K562 (cell line): ENCODE results near the gene TOMT. TPM values are rescaled to one million over a fixed set of nuclear protein-coding genes. Genes with fewer than 3 reads are reported as not detected.

Source experiments
- ATF1 ChIP-seq, 2 experiments: fragments of 450-650 bp in 1 of 2; IDR thresholded peaks; 2 replicates each; pipeline ENCODE4 v1.6.1; 2016; ENCODE audit warnings: missing compliant biosample characterization in 1 of 2, missing genetic modification characterization in 1 of 2
- CTCF ChIP-seq, 3 experiments: IDR thresholded peaks in 2 of 3; conservative IDR thresholded peaks in 1 of 3; 2 replicates each; pipeline ENCODE4 v1.5.1; 2011 to 2012; ENCODE audit warnings: low read length in 3 of 3, mild to moderate bottlenecking in 3 of 3, control low read depth in 2 of 3, improper control_type of control experiment in 1 of 3, inconsistent platforms in 1 of 3, low read depth in 1 of 3, mixed read lengths in 1 of 3, moderate library complexity in 1 of 3; ENCODE audit not compliant: insufficient read depth in 2 of 3
- DEAF1 ChIP-seq: fragments of 450-650 bp; formaldehyde crosslinking; IDR thresholded peaks from 2 replicates; pipeline ENCODE4 v1.4.0; 2020; ENCODE audit warnings: mild to moderate bottlenecking, moderate library complexity
- ELF1 ChIP-seq: fragments of 200-800 bp; sonication (Bioruptor generic); IDR thresholded peaks from 2 replicates; pipeline ENCODE4 v1.6.1; 2016; ENCODE audit warnings: missing genetic modification characterization, missing compliant biosample characterization
- ELK3 ChIP-seq: fragments of 450-650 bp; formaldehyde crosslinking; IDR thresholded peaks from 2 replicates; pipeline ENCODE4 v1.4.0; 2020; ENCODE audit warnings: mild to moderate bottlenecking
- GMEB1 ChIP-seq: fragments of 250-450 bp; sonication (Bioruptor Pico); IDR thresholded peaks from 2 replicates; pipeline ENCODE4 v1.4.0; 2020; ENCODE audit warnings: mild to moderate bottlenecking
- NR1H2 ChIP-seq: sonication (generic); formaldehyde crosslinking; IDR thresholded peaks from 2 replicates; pipeline ENCODE4 v1.4.0; 2020; ENCODE audit warnings: mild to moderate bottlenecking, missing genetic modification reagents
- RBM17 ChIP-seq: fragments of 200-400 bp; formaldehyde crosslinking; IDR thresholded peaks from 2 replicates; pipeline ENCODE4 v1.6.1; 2017; ENCODE audit warnings: low read depth, mild to moderate bottlenecking, low read length, borderline replicate concordance
- TFAP4 ChIP-seq: sonication (generic); formaldehyde crosslinking; IDR thresholded peaks from 2 replicates; pipeline ENCODE4 v1.8.0; 2022; ENCODE audit warnings: missing genetic modification reagents, mild to moderate bottlenecking, moderate library complexity, borderline replicate concordance
- YY1 ChIP-seq, 3 experiments: IDR thresholded peaks; 2 replicates each; pipeline ENCODE4 v1.6.1; 2011; ENCODE audit warnings: low read length in 2 of 3, mild to moderate bottlenecking in 2 of 3, moderate library complexity in 2 of 3, borderline replicate concordance in 1 of 3, control low read depth in 1 of 3, low read depth in 1 of 3; ENCODE audit not compliant: insufficient read depth in 3 of 3, insufficient replicate concordance in 2 of 3, control insufficient read depth in 1 of 3, insufficient read length in 1 of 3; ENCODE audit errors: extremely low read depth in 1 of 3
- ZBTB11 ChIP-seq, 3 experiments: fragments of 200-800 bp in 1 of 3; fragments of 250-450 bp in 1 of 3; fragments of 450-650 bp in 1 of 3; sonication (Bioruptor Pico) in 1 of 3; sonication (Bioruptor generic) in 1 of 3; formaldehyde crosslinking in 1 of 3; IDR thresholded peaks; 2 replicates each; pipeline versions ENCODE4 v1.6.1 to v1.8.0; 2016 to 2022; ENCODE audit warnings: mild to moderate bottlenecking in 2 of 3, missing genetic modification characterization in 2 of 3, missing compliant biosample characterization in 1 of 3, moderate library complexity in 1 of 3
- ZNF41 ChIP-seq: fragments of 250-450 bp; sonication (Bioruptor Pico); conservative IDR thresholded peaks from 2 replicates; pipeline ENCODE4 v1.4.0; 2020; ENCODE audit warnings: mild to moderate bottlenecking
- polyA plus RNA-seq, 8 experiments: library from polyadenylated mRNA; depleted of rRNA in 4 of 8; stranded (reverse) in 5 of 8; unstranded in 3 of 8; fragments of >200 nt; fragmentation: Nextera tagmentation in 2 of 8; fragmentation: Illumina TruSeq in 1 of 8; extraction: Ambion mirVana in 2 of 8; extraction: Trizol in 1 of 8; gene quantifications; 2 replicates each; pipeline versions ENCODE4 v1.2.1 to v1.2.3, GENCODE V29; 2011 to 2014; ENCODE audit warnings: inconsistent platforms in 1 of 8, missing spikeins in 1 of 8
- total RNA-seq, 7 experiments: library from RNA; depleted of rRNA in 6 of 7; stranded (reverse); fragments of >200 nt in 6 of 7; fragmentation: Illumina TruSeq in 2 of 7; extraction: Trizol in 2 of 7; gene quantifications; 2 replicates each; pipeline versions ENCODE4 v1.2.1 to v1.2.3, GENCODE V29; 2011 to 2021; ENCODE audit warnings: low replicate concordance in 1 of 7

TOMT gene
- total and polyA plus RNA-seq, 9 of the 15 experiments (the other 6 are each of a cell fraction or from before 2014, with no cell fraction given) = not detected

- TF ChIP-seq ZBTB11 (CRISPR knock-in tag; IDR thresholded peaks at IDR 0.05) = peak in 1 of 3 experiments; percentile 95; a peak in 2 of 6 replicates
- no peak; the same call in 1 of the 2 replicates for TF ChIP-seq ELK3 (CRISPR knock-in tag)
- TF ChIP-seq ELF1 (tag) = peak; percentile 88
- TF ChIP-seq NR1H2 (CRISPR knock-in tag) = no peak
- peak in 1 of 3 experiments; percentile 75 for TF ChIP-seq YY1 (IDR thresholded peaks at IDR 0.05; ENCODE audit: borderline replicate concordance in 1 of 3, control insufficient read depth in 1 of 3, extremely low read depth in 1 of 3, insufficient read depth in 3 of 3, insufficient read length in 1 of 3, insufficient replicate concordance in 2 of 3, low read depth in 1 of 3, low read length in 2 of 3)
- 0 out of 2 replicates have a peak, but pooled peaks have one; percentile 36 for TF ChIP-seq ZNF41
- no peak for TF ChIP-seq DEAF1
- TF ChIP-seq ATF1 (CRISPR knock-in tag; IDR thresholded peaks at IDR 0.05) = no peak
- peak; percentile 94 for TF ChIP-seq ATF1 (tag; IDR thresholded peaks at IDR 0.05)
- no peak for TF ChIP-seq RBM17
- peak; percentile 45; the same call in 1 of the 2 replicates for TF ChIP-seq TFAP4
- TF ChIP-seq CTCF (IDR thresholded peaks at IDR 0.05 in 2 of 3, conservative IDR thresholded peaks at IDR 0.05 in 1 of 3; ENCODE audit: insufficient read depth in 2 of 3, low read depth in 1 of 3, low read length in 3 of 3) = no peak
- TF ChIP-seq GMEB1 (CRISPR knock-in tag) = 0 out of 2 replicates have a peak, but pooled peaks have one; percentile 21
Observed at GRCh38 chr11:72112143-72112977, 6.6 kb downstream of the TOMT start, which contains the start of gene ANAPC15 (continued).
